ENCODE results near the gene ATP8A2. TPM values are rescaled to one million over a fixed set of nuclear protein-coding genes. Genes with fewer than 3 reads are reported as not detected.

ATP8A2 gene
- total RNA-seq, 4 donors from 2014 or later = 0.16 to 0.54 (median 0.26) TPM

DNA sequence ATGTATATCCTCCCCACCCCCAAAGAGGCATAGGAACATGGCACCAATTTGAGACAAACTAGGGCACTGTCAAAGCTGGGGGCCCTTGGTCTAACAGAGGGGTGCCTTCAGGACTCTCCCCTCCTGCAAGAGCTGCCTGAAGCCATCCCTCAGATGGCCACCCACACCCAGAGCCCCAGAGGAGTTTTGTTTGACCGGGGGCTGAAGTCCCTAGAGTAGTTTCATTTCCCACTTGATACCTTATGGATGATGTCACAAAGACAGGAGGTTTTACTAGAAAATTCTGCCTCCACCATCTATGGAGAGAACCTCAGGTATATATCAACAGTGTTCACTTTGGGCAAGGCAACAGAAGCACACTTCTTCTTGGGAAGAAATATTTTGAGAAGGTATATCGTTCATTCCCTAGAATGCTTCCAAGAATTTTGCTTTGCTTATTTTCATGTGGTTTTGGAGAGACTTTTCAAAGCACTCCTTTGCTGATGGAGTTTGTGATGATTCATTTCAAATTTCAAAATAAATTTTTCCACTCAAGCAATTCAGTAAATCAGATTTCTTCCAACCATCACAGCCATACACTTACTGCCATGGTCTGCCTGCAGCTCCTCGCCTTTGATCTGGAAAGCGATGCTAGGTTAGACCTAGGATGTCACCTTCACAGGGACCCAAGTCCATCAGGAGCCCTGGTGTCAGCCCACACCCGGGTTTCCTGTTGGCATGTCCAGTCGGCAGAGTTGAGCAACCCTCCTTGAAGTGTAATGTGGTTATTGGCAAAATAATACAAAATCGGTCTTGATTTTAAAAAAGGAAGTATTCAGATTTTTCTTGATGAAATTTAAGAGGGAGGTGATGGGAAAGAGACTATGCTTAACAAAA is 473.0 kb downstream of the ATP8A2 start:
- no peaks in the 10 kb centered on the region for H3K4me1 ChIP-seq
- no peak overlapping the region for H3K27ac ChIP-seq
- ATAC-seq = no peak
- H3K27me3 ChIP-seq = no peaks in the 10 kb centered on the region
- no peak overlapping the region for H3K4me3 ChIP-seq
- 80 to 100% methylated on average over 1 to 7 of the region's 7 CpGs for WGBS, 2 donors (ENCODE audit: low coverage in 1 of 2)
- no peaks in the 10 kb centered on the region for H3K36me3 ChIP-seq
- no peaks in the 10 kb centered on the region for H3K9me3 ChIP-seq
- TF ChIP-seq POLR2AphosphoS5 (IDR thresholded peaks at IDR 0.05) (no peak), POLR2A (IDR thresholded peaks at IDR 0.05) (no peak), EP300 (IDR thresholded peaks at IDR 0.05) (no peak)
- TF ChIP-seq, protein P1, sequence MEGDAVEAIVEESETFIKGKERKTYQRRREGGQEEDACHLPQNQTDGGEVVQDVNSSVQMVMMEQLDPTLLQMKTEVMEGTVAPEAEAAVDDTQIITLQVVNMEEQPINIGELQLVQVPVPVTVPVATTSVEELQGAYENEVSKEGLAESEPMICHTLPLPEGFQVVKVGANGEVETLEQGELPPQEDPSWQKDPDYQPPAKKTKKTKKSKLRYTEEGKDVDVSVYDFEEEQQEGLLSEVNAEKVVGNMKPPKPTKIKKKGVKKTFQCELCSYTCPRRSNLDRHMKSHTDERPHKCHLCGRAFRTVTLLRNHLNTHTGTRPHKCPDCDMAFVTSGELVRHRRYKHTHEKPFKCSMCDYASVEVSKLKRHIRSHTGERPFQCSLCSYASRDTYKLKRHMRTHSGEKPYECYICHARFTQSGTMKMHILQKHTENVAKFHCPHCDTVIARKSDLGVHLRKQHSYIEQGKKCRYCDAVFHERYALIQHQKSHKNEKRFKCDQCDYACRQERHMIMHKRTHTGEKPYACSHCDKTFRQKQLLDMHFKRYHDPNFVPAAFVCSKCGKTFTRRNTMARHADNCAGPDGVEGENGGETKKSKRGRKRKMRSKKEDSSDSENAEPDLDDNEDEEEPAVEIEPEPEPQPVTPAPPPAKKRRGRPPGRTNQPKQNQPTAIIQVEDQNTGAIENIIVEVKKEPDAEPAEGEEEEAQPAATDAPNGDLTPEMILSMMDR (IDR thresholded peaks at IDR 0.05) = no peak

DNA sequence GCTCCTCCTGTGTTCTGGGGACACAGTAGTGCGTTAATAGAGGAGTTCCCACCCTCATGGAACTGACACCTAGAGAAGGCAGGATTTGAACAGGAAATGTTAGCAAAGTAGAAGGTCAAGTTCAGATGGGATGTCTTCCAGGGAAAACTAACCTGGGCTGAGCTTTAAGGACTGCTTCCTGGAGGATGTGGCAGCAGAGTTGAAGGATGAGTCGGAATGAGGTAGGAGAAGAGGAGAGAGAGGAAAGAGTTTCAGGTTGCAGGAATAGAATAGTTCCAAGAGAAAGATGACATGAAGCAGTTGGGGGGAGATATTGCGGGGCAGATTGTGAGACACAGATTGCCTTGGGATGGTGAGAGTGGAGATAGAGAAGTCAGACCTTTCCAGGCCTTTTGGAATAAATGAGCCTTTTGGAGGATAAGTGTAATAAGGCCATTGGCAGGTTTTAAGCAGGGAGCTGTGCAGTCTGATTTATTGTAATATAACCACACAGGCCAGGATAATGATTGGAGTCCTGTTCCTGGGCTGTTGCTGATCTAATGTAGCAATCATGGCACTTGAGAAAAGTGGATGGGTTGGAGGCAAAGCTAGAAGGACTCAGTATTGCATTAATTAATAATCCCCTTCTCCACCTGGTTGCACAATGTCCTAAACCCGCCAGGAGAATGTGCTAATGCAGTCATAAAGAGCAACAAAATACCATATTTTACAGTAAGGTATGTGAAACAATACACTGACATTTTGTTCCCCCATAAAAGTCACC is 474.6 kb downstream of the ATP8A2 start:
- WGBS, 2 donors (ENCODE audit: low coverage in 1 of 2) = 68 to 89% methylated on average over 3 to 4 of the region's 4 CpGs

DNA sequence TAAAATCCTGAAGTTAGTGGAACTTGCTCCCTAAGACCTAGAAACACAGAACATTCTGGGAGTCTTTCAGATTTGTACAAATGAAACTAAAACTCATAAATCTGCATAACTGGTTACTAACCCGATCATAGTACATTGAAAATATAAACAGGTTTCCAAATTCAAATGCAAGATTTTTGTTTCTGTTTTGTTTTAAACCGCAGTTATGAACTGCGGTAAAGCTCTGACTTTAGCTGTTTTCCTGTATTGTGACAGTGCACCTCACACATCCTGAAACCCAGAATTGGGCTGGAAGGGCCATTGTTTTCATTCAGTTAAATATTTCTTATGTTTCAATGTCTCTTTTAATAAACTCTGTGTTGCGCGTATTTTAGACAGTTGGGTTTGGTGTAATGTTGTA is 475.4 kb downstream of the ATP8A2 start:
- no peaks in the 10 kb centered on the region for H3K36me3 ChIP-seq
- H3K4me1 ChIP-seq = no peaks in the 10 kb centered on the region
- H3K27ac ChIP-seq = no peak overlapping the region
- ATAC-seq = no peak
- WGBS, 2 donors (ENCODE audit: low coverage in 1 of 2) = 73 to 75% methylated on average over 5 of the region's 5 CpGs
- no peak overlapping the region for H3K4me3 ChIP-seq
- no peaks in the 10 kb centered on the region for H3K9me3 ChIP-seq
- H3K27me3 ChIP-seq = no peaks in the 10 kb centered on the region
- no peak for TF ChIP-seq POLR2A (IDR thresholded peaks at IDR 0.05)
- TF ChIP-seq, protein P1 (IDR thresholded peaks at IDR 0.05) = no peak
- no peak for TF ChIP-seq POLR2AphosphoS5 (IDR thresholded peaks at IDR 0.05)

More for the DNA sequence above, 474.6 kb downstream of the ATP8A2 start:
- no peaks in the 10 kb centered on the region for H3K36me3 ChIP-seq
- peak; percentile 22 for ATAC-seq
- H3K9me3 ChIP-seq = no peaks in the 10 kb centered on the region
- no peaks in the 10 kb centered on the region for H3K4me1 ChIP-seq
- H3K27ac ChIP-seq = no peak overlapping the region
- no peaks in the 10 kb centered on the region for H3K27me3 ChIP-seq
- TF ChIP-seq POLR2A (IDR thresholded peaks at IDR 0.05) (no peak), POLR2AphosphoS5 (IDR thresholded peaks at IDR 0.05) (no peak), EP300 (IDR thresholded peaks at IDR 0.05) (no peak)
- TF ChIP-seq, protein P1 (IDR thresholded peaks at IDR 0.05) = no peak
- no peak overlapping the region for H3K4me3 ChIP-seq

DNA sequence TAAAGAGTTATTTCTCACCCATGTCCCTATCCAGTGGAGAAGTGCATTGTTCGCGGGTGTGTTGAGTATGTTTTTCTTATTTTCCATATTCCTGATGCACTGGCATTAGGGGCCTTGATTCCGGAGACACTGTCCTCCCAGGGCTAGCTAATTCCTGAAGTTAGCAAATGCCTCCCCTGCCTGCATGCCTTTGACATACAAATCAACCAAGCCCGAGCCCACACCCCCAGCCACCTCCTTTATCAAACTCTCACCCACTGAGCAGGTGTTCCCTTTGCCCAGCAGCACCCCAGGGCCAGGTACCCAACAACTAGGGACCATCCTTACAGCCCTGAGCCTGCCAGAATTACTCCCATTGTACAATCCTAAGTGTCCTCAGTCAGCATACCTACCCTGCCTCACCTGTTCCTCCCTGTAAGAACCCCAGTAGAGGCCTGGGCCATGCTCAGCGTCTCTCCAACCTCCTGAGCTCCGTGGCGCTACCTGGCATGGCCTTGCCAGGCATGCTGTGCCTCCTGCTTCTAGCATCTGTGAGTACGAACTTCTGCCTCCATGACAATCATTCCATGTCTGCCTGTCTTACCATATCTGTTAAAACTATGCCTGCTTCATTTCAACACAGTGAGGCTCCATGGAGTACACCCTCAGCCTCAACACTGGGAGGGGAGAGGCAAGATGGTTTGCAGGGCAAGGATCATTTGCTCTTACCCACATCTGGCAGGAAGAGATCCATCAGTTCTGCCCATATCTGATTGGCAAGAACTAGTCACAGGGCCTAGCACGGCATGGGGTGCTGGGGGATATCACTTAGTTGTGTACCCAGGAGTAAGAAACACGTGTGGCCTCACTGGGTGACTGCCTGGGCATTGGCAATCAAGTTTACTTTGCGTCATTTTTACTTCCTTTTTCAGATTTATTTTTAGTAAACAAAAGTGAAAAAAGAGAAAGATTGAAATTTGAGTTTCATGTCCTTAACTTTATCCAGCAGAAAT is 476.2 kb downstream of the ATP8A2 start:
- ATAC-seq = no peak
- H3K27ac ChIP-seq = no peak overlapping the region
- WGBS, 2 donors (ENCODE audit: low coverage in 1 of 2) = 80 to 90% methylated on average over 1 to 9 of the region's 11 CpGs
- TF ChIP-seq, protein P1 (IDR thresholded peaks at IDR 0.05) = no peak
- TF ChIP-seq POLR2AphosphoS5 (IDR thresholded peaks at IDR 0.05) (no peak), POLR2A (IDR thresholded peaks at IDR 0.05) (no peak), EP300 (IDR thresholded peaks at IDR 0.05) (no peak)
- no peaks in the 10 kb centered on the region for H3K27me3 ChIP-seq
- H3K4me1 ChIP-seq = no peaks in the 10 kb centered on the region
- H3K4me3 ChIP-seq = no peak overlapping the region
- H3K9me3 ChIP-seq = no peaks in the 10 kb centered on the region
- H3K36me3 ChIP-seq = no peaks in the 10 kb centered on the region
